ENCODE results near the gene STK4.

STK4 gene

DNA sequence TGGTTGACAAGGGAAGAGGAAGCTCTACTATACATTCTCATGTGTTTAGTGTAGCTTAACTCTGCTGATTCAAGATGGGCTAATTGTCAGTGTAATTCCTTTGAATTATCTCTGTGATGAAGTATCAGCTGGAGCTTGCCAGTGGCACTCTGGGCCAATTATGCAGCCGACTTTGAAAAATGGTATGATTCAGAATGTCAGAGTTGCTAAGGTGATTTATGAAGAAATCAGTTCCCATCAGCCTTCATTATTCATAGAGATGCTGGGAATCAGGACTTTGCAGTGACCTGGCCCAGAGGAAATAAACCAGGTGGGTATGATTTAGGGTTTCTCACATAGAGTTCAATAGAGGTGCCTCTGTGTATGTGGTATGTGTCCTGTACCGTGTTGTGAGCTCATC lies 101.2 kb downstream of the STK4 start:
- no peak for FAIRE-seq
- no peak for DNase-seq (ENCODE audit: insufficient read length, low spot score)
- TF ChIP-seq TAF1 (IDR thresholded peaks at IDR 0.05; ENCODE audit: low read depth, low read length) (no peak), SPI1 (IDR thresholded peaks at IDR 0.05; ENCODE audit: low read depth, low read length) (no peak), POLR2AphosphoS5 (IDR thresholded peaks at IDR 0.05; ENCODE audit: low read depth, low read length) (no peak), PAX5 (IDR thresholded peaks at IDR 0.05; ENCODE audit: insufficient read depth, low read length, severe bottlenecking) (no peak)

- no peak for FAIRE-seq
- TF ChIP-seq PAX5 (IDR thresholded peaks at IDR 0.05; ENCODE audit: insufficient read depth, low read length, severe bottlenecking) (no peak), SPI1 (IDR thresholded peaks at IDR 0.05; ENCODE audit: low read depth, low read length) (no peak), POLR2AphosphoS5 (IDR thresholded peaks at IDR 0.05; ENCODE audit: low read depth, low read length) (no peak), POU2F2 (IDR thresholded peaks at IDR 0.05; ENCODE audit: low read depth, low read length) (no peak)
- no peak for DNase-seq (ENCODE audit: insufficient read length, low spot score)
These were observed 102.9 kb downstream of the STK4 start for GRCh38 chr20:45069261-45069660.

GRCh38 chr20:45070932-45071632 lies 104.8 kb downstream of the STK4 start:
- TF ChIP-seq POLR2AphosphoS5 (IDR thresholded peaks at IDR 0.05; ENCODE audit: low read depth, low read length): no peak
- TF ChIP-seq TAF1 (IDR thresholded peaks at IDR 0.05; ENCODE audit: low read depth, low read length): no peak
- no peak for TF ChIP-seq SPI1 (IDR thresholded peaks at IDR 0.05; ENCODE audit: low read depth, low read length)
- TF ChIP-seq POU2F2 (IDR thresholded peaks at IDR 0.05; ENCODE audit: low read depth, low read length): no peak
- no peak for TF ChIP-seq POLR2A (IDR thresholded peaks at IDR 0.05; ENCODE audit: low read depth, low read length)
- TF ChIP-seq PAX5 (IDR thresholded peaks at IDR 0.05; ENCODE audit: insufficient read depth, low read length, severe bottlenecking): no peak
- FAIRE-seq (no peak), DNase-seq (ENCODE audit: insufficient read length, low spot score) (no peak)

GRCh38 chr20:45072066-45072465 lies 105.8 kb downstream of the STK4 start:
- TF ChIP-seq POU2F2 (IDR thresholded peaks at IDR 0.05; ENCODE audit: low read depth, low read length) (no peak), POLR2AphosphoS5 (IDR thresholded peaks at IDR 0.05; ENCODE audit: low read depth, low read length) (no peak), TAF1 (IDR thresholded peaks at IDR 0.05; ENCODE audit: low read depth, low read length) (no peak), POLR2A (IDR thresholded peaks at IDR 0.05; ENCODE audit: low read depth, low read length) (no peak), PAX5 (IDR thresholded peaks at IDR 0.05; ENCODE audit: insufficient read depth, low read length, severe bottlenecking) (no peak), SPI1 (IDR thresholded peaks at IDR 0.05; ENCODE audit: low read depth, low read length) (no peak)
- DNase-seq (ENCODE audit: insufficient read length, low spot score): no peak
- no peak for FAIRE-seq

DNA sequence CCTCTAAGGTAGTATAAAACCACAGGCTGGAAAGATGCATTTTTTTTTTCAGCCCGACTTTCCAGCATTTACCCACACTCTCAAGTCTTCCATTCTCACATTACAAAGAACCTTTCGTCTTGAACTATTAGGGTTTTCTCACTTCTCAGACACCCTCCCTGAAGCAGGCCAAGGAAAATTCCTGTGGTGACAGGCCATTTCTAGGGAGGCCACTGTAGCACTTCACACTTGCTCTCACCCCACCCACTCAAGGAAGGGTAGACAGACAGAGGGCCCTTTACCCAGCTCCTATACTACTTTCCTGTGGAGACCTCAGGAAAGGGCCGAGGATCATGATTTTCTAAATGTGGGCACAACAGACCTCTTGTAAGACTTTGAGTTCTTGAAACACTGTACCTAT lies 106.9 kb downstream of the STK4 start:
- FAIRE-seq (no peak), DNase-seq (ENCODE audit: insufficient read length, low spot score) (no peak)

DNA sequence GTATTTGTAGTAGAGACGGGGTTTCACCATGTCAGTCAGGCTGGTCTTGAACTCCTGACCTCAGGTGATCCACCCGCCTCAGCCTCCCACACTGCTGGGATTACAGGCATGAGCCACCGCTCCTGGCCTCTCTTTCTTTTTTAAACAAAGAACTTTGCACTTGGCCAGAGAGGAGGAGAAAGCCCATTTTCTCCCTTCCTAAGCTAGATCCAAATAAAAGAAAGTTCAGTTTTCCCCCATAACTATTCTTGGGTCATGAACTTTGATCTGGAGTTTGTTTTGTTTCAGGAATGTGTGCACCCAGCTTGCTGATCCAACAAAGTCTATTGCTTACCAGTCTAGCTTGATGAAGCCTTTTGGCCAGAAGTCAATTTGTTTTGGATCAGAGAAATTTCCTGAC lies 111.2 kb downstream of the STK4 start:
- TF ChIP-seq POU2F2 (IDR thresholded peaks at IDR 0.05; ENCODE audit: low read depth, low read length) (no peak), SPI1 (IDR thresholded peaks at IDR 0.05; ENCODE audit: low read depth, low read length) (no peak), POLR2A (IDR thresholded peaks at IDR 0.05; ENCODE audit: low read depth, low read length) (no peak), TAF1 (IDR thresholded peaks at IDR 0.05; ENCODE audit: low read depth, low read length) (no peak), PAX5 (IDR thresholded peaks at IDR 0.05; ENCODE audit: insufficient read depth, low read length, severe bottlenecking) (no peak), POLR2AphosphoS5 (IDR thresholded peaks at IDR 0.05; ENCODE audit: low read depth, low read length) (no peak)
- DNase-seq (ENCODE audit: insufficient read length, low spot score) (no peak), FAIRE-seq (no peak)

More for the DNA sequence above, 106.9 kb downstream of the STK4 start:
- TF ChIP-seq POLR2A (IDR thresholded peaks at IDR 0.05; ENCODE audit: low read depth, low read length) (no peak), SPI1 (IDR thresholded peaks at IDR 0.05; ENCODE audit: low read depth, low read length) (no peak), POLR2AphosphoS5 (IDR thresholded peaks at IDR 0.05; ENCODE audit: low read depth, low read length) (no peak), TAF1 (IDR thresholded peaks at IDR 0.05; ENCODE audit: low read depth, low read length) (no peak), POU2F2 (IDR thresholded peaks at IDR 0.05; ENCODE audit: low read depth, low read length) (no peak), PAX5 (IDR thresholded peaks at IDR 0.05; ENCODE audit: insufficient read depth, low read length, severe bottlenecking) (no peak)

DNA sequence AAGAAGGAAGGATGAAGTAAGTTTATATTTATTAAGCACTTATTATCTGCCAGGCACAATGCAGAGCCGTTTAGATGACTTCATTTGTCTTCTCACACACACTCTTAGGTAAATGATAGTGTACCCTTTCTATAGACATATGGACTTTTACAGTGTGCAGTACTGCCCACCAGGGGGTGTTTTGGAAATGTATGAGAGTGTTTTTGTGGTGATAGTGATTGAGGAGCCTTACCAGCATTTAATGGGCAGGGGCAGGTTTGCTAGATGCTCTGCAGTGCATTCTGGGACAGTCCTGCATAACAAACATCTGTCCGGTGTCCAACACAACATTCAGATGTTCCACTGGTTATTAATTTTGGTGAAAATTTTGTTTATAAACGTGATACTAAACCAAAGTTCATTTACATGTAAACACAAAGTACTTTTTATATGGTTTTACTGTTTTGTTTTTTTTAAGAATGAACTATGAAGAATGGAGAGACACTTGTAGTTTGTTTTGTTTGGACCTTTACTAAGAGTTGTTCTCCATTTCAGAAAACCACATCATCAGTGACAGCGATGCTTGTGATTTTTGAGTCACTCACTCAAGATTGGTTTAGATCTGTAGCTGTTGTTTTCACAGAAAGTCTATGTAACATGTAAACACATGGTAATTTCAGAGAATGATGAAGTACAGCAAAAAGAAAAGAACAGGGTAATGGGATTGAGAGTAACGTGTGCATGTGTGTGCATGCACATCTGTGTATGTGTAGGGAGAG lies 114.7 kb downstream of the STK4 start:
- DNase-seq (ENCODE audit: insufficient read length, low spot score) (no peak), FAIRE-seq (no peak)
- TF ChIP-seq POLR2AphosphoS5 (IDR thresholded peaks at IDR 0.05; ENCODE audit: low read depth, low read length) (no peak), POLR2A (IDR thresholded peaks at IDR 0.05; ENCODE audit: low read depth, low read length) (no peak), POU2F2 (IDR thresholded peaks at IDR 0.05; ENCODE audit: low read depth, low read length) (no peak), SPI1 (IDR thresholded peaks at IDR 0.05; ENCODE audit: low read depth, low read length) (no peak), PAX5 (IDR thresholded peaks at IDR 0.05; ENCODE audit: insufficient read depth, low read length, severe bottlenecking) (no peak), TAF1 (IDR thresholded peaks at IDR 0.05; ENCODE audit: low read depth, low read length) (no peak)

GRCh38 chr20:45082468-45082867 lies 116.2 kb downstream of the STK4 start:
- no peak for FAIRE-seq

GRCh38 chr20:45083127-45083526 lies 116.8 kb downstream of the STK4 start:
- no peak for FAIRE-seq
- DNase-seq (ENCODE audit: insufficient read length, low spot score): no peak
- TF ChIP-seq PAX5 (IDR thresholded peaks at IDR 0.05; ENCODE audit: insufficient read depth, low read length, severe bottlenecking): no peak
- no peak for TF ChIP-seq POLR2AphosphoS5 (IDR thresholded peaks at IDR 0.05; ENCODE audit: low read depth, low read length)

More at GRCh38 chr20:45082468-45082867, 116.2 kb downstream of the STK4 start:
- TF ChIP-seq TAF1 (IDR thresholded peaks at IDR 0.05; ENCODE audit: low read depth, low read length) (no peak), POU2F2 (IDR thresholded peaks at IDR 0.05; ENCODE audit: low read depth, low read length) (no peak), POLR2AphosphoS5 (IDR thresholded peaks at IDR 0.05; ENCODE audit: low read depth, low read length) (no peak), PAX5 (IDR thresholded peaks at IDR 0.05; ENCODE audit: insufficient read depth, low read length, severe bottlenecking) (no peak), SPI1 (IDR thresholded peaks at IDR 0.05; ENCODE audit: low read depth, low read length) (no peak), POLR2A (IDR thresholded peaks at IDR 0.05; ENCODE audit: low read depth, low read length) (no peak)
- DNase-seq (ENCODE audit: insufficient read length, low spot score): no peak
